ENCODE results near the gene SNTN.

- TF ChIP-seq CTCF (IDR thresholded peaks at IDR 0.05) (no peak), POLR2A (IDR thresholded peaks at IDR 0.05) (no peak)
These were observed 20.8 kb upstream of the SNTN start for GRCh38 chr3:63631670-63632069.

Data from adrenal gland (tissue), 5 donors.